ENCODE data around the gene CRISP1.

The CRISP1 gene

GRCh38 chr6:49790341-49790740 lies 76.0 kb downstream of the CRISP1 start:
- no peaks in the 10 kb centered on the region for H3K79me2 ChIP-seq
- no peaks in the 10 kb centered on the region for H3K9me3 ChIP-seq (ENCODE audit: control insufficient read depth, low read length)
- no peak overlapping the region for H2AFZ ChIP-seq
- no peak overlapping the region for H3K9ac ChIP-seq
- H3K4me3 ChIP-seq (ENCODE audit: low read depth, low read length), result no peak overlapping the region
- no peaks in the 10 kb centered on the region for H3K27me3 ChIP-seq (ENCODE audit: control insufficient read depth, insufficient read depth, low read length)
- H3K36me3 ChIP-seq (ENCODE audit: control insufficient read depth, insufficient read depth, low read length), result no peaks in the 10 kb centered on the region
- H3K4me2 ChIP-seq (ENCODE audit: low read length), result no peak overlapping the region
- no peak overlapping the region for H3K27ac ChIP-seq
- no peak for TF ChIP-seq CTCF (IDR thresholded peaks at IDR 0.05)
- no peaks in the 10 kb centered on the region for H3K4me1 ChIP-seq

GRCh38 chr6:49787176-49787575 lies 79.2 kb downstream of the CRISP1 start, which contains the start of gene PGK2:
TSS of gene PGK2 (minus strand) at chr6:49787285. CDS start at chr6:49787187, 98 bp downstream.
- no peaks in the 10 kb centered on the region for H3K79me2 ChIP-seq
- no peaks in the 10 kb centered on the region for H3K9me3 ChIP-seq (ENCODE audit: control insufficient read depth, low read length)
- no peak within 1 kb of the TSS for H2AFZ ChIP-seq
- TF ChIP-seq CTCF (IDR thresholded peaks at IDR 0.05), result no peak
- no peak within 1 kb of the TSS for H3K4me2 ChIP-seq (ENCODE audit: low read length)
- H3K27ac ChIP-seq, result no peak within 1 kb of the TSS
- H3K9ac ChIP-seq, result no peak within 1 kb of the TSS
- H3K36me3 ChIP-seq (ENCODE audit: control insufficient read depth, insufficient read depth, low read length), result no peaks in the 10 kb centered on the region
- H3K27me3 ChIP-seq (ENCODE audit: control insufficient read depth, insufficient read depth, low read length), result no peaks in the 10 kb centered on the region
- no peak within 1 kb of the TSS for H3K4me3 ChIP-seq (ENCODE audit: low read depth, low read length)
- H3K4me1 ChIP-seq, result no peaks in the 10 kb centered on the region

GRCh38 chr6:49784272-49784671 lies 82.1 kb downstream of the CRISP1 start:
- no peaks in the 10 kb centered on the region for H3K79me2 ChIP-seq
- no peak overlapping the region for H3K27ac ChIP-seq
- no peak overlapping the region for H3K9ac ChIP-seq
- no peaks in the 10 kb centered on the region for H3K27me3 ChIP-seq (ENCODE audit: control insufficient read depth, insufficient read depth, low read length)
- H3K4me1 ChIP-seq, result no peaks in the 10 kb centered on the region
- no peaks in the 10 kb centered on the region for H3K36me3 ChIP-seq (ENCODE audit: control insufficient read depth, insufficient read depth, low read length)
- no peak for TF ChIP-seq CTCF (IDR thresholded peaks at IDR 0.05)
- no peaks in the 10 kb centered on the region for H3K9me3 ChIP-seq (ENCODE audit: control insufficient read depth, low read length)
- H3K4me2 ChIP-seq (ENCODE audit: low read length), result no peak overlapping the region
- no peak overlapping the region for H3K4me3 ChIP-seq (ENCODE audit: low read depth, low read length)
- no peak overlapping the region for H2AFZ ChIP-seq

Measured in parathyroid adenoma (tissue), 2 donors.